ENCODE measurements around the gene CEACAM6. TPM values are rescaled to one million over a fixed set of nuclear protein-coding genes. Genes with fewer than 3 reads are reported as not detected.
"Not testable (repeated sequence)": the region's sequence is repeated elsewhere in the genome, so short reads cannot be mapped to it uniquely, and the experiment has no call there.

The CEACAM6 gene
- total and polyA plus RNA-seq, 12 donors = 0.03 to 0.12 (median 0.10) TPM; not detected in 9

GRCh38 chr19:41784312-41784711 lies 29.0 kb downstream of the CEACAM6 start:
- ATAC-seq (no peak), DNase-seq (no peak)
- peaks cover 0 to 79% (median 73%) of the 10 kb centered on the region in 7 donors for H3K27me3 ChIP-seq
- TF ChIP-seq, protein P1, sequence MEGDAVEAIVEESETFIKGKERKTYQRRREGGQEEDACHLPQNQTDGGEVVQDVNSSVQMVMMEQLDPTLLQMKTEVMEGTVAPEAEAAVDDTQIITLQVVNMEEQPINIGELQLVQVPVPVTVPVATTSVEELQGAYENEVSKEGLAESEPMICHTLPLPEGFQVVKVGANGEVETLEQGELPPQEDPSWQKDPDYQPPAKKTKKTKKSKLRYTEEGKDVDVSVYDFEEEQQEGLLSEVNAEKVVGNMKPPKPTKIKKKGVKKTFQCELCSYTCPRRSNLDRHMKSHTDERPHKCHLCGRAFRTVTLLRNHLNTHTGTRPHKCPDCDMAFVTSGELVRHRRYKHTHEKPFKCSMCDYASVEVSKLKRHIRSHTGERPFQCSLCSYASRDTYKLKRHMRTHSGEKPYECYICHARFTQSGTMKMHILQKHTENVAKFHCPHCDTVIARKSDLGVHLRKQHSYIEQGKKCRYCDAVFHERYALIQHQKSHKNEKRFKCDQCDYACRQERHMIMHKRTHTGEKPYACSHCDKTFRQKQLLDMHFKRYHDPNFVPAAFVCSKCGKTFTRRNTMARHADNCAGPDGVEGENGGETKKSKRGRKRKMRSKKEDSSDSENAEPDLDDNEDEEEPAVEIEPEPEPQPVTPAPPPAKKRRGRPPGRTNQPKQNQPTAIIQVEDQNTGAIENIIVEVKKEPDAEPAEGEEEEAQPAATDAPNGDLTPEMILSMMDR (IDR thresholded peaks at IDR 0.05) = no peak
- no peak overlapping the region for H3K4me3 ChIP-seq
- 59 to 61% methylated on average over 3 of the region's 3 CpGs for WGBS, 2 donors
- H3K27ac ChIP-seq = no peak overlapping the region
- peaks cover 0 to 16% (median 0%) of the 10 kb centered on the region in 9 donors for H3K4me1 ChIP-seq
- H3K9me3 ChIP-seq = no peaks in the 10 kb centered on the region
- H3K36me3 ChIP-seq = no peaks in the 10 kb centered on the region
- intact Hi-C loops (cut with DNase I) = no loop called here

GRCh38 chr19:41784743-41785142 lies 29.4 kb downstream of the CEACAM6 start:
- H3K4me1 ChIP-seq = peaks cover 0 to 16% (median 0%) of the 10 kb centered on the region in 9 donors
- H3K27me3 ChIP-seq = peaks cover 0 to 79% (median 72%) of the 10 kb centered on the region in 7 donors
- no peaks in the 10 kb centered on the region for H3K36me3 ChIP-seq
- intact Hi-C loops (cut with DNase I) = no loop called here
- no peak for DNase-seq
- TF ChIP-seq, protein P1 (IDR thresholded peaks at IDR 0.05) = no peak
- no peak overlapping the region for H3K27ac ChIP-seq
- no peak for ATAC-seq
- no peaks in the 10 kb centered on the region for H3K9me3 ChIP-seq
- no peak overlapping the region for H3K4me3 ChIP-seq
- WGBS, 2 donors = 47 to 56% methylated on average over 4 of the region's 4 CpGs

GRCh38 chr19:41785653-41786052 lies 30.3 kb downstream of the CEACAM6 start:
- H3K4me1 ChIP-seq = peaks cover 0 to 16% (median 0%) of the 10 kb centered on the region in 9 donors
- H3K36me3 ChIP-seq = no peaks in the 10 kb centered on the region
- 0 to 2% methylated on average over 10 of the region's 10 CpGs for whole genome bisulfite sequencing, 2 donors
- TF ChIP-seq, protein P1 (IDR thresholded peaks at IDR 0.05) = peak; percentile 48 to 80 (median 74)
- no peaks in the 10 kb centered on the region for H3K9me3 ChIP-seq
- no peak overlapping the region for H3K27ac ChIP-seq
- peak; percentile 18 to 29 for DNase-seq
- no peak overlapping the region for H3K4me3 ChIP-seq
- ATAC-seq = peak in 5 of 8 donors; percentile 34 to 63 (median 52)
- intact Hi-C loops (cut with DNase I) = no loop called here
- peaks cover 0 to 84% (median 73%) of the 10 kb centered on the region in 7 donors for H3K27me3 ChIP-seq

DNA sequence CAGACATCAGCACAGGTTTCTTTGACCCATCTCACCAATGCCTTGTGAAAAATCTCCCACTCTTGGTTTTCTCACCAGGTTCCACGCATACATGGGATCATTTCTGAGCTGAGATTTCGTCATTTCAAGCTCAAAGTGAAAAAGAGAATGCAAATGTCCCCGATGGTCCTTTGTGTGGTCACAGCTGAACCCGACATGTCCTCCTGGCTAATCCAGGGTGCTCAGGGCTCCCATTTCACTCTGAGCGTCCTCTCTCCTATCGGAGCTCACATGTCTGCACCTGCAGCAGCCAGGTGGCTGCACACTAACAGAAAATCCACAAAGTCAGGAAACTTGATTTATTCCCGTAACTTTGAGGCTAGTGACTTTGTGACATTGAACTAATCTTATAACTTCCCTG lies 31.7 kb downstream of the CEACAM6 start:
- H3K27me3 ChIP-seq = peaks cover 0 to 86% (median 68%) of the 10 kb centered on the region in 7 donors
- intact Hi-C loops (cut with DNase I) = no loop called here
- DNase-seq (no peak), ATAC-seq (no peak)
- H3K36me3 ChIP-seq = no peaks in the 10 kb centered on the region
- TF ChIP-seq, protein P1 (IDR thresholded peaks at IDR 0.05) = no peak
- WGBS, 2 donors = 66 to 69% methylated on average over 7 of the region's 7 CpGs
- H3K4me1 ChIP-seq = peaks cover 0 to 16% (median 0%) of the 10 kb centered on the region in 9 donors
- no peak overlapping the region for H3K27ac ChIP-seq
- H3K9me3 ChIP-seq = no peaks in the 10 kb centered on the region
- no peak overlapping the region for H3K4me3 ChIP-seq

DNA sequence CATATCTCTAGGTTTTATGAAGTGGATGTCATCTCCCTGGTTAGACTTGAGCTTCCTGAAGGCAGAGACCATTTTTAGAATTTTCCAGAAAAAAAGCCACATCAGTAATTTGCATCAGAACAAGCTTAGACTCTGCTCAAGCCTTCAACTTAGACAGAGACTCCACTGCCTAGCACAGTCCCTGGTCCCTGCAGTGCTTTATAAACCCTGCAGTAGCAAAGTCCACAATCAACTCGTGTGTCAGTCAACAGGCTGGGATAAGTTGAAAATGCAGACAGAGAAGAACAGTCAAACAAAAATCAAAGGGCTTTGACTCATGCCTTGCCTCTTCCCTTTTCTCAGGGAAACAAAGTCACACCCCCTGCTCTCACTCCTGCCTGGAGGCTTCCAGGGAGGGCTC lies 33.2 kb downstream of the CEACAM6 start:
- H3K4me3 ChIP-seq; H3K27ac ChIP-seq; ATAC-seq; H3K36me3 ChIP-seq; H3K9me3 ChIP-seq; DNase-seq; intact Hi-C loops (cut with DNase I): not testable (repeated sequence)
- peaks cover 0 to 23% (median 0%) of the 10 kb centered on the region in 9 donors for H3K4me1 ChIP-seq
- no CpG with 5 or more reads among the region's 1 CpG for WGBS, 2 donors
- H3K27me3 ChIP-seq = peaks cover 0 to 86% (median 67%) of the 10 kb centered on the region in 7 donors

DNA sequence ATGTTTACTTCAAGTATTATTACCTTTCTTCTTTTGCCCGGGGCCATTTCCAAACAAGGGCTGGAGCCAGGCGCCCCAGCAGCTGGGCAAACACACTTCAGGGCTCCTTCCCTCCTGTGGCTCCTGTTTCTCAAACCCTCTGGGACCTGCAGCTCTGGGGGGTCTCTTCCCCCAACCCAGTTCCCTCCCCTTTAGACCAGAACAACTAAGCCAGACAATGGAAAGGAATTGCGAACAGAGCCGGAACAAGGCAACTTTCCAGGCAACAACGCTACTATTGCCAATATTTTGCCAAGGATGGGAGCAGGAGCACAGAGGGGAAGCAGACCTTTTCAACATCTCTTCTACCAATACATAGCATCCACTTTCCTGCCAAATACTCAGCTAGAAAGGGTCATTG lies 33.7 kb downstream of the CEACAM6 start:
- H3K9me3 ChIP-seq; DNase-seq; intact Hi-C loops (cut with DNase I); H3K36me3 ChIP-seq; H3K27ac ChIP-seq; H3K4me3 ChIP-seq; ATAC-seq: not testable (repeated sequence)
- WGBS, 2 donors = 78 to 83% methylated on average over 3 of the region's 5 CpGs
- Histone ChIP-seq H3K4me1 (peaks cover 0 to 23% (median 0%) of the 10 kb centered on the region in 9 donors), H3K27me3 (peaks cover 0 to 86% (median 67%) of the 10 kb centered on the region in 7 donors)

All from heart right ventricle (tissue), 16 donors.